HG03097 (cell line): ENCODE data around the gene MB.

Experiments
- ATAC-seq: cut with Tn5 transposase; IDR thresholded peaks from one replicate; pipeline ENCODE4 v1.9.1; 2021; ENCODE audit not compliant: unreplicated experiment, low FRiP score

The MB gene

DNA sequence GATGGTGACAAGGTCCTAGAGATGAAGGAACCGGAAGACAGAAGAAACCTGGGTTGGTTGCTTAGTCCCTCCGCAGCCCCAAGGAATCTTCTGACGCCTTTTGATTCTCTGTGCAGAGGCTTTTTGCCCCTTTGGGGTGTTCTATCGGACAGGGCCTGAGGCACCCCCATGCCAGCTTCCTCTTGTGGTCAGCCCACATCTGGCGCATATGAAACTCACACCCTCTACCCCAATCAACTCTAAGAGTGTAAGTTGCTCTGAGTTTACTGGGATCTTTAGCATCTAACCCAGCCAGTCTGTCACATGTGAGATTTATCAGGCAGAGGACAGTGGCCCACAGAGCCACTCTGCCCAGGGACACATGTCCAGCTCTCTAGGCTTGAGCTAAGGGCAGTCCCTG is 59.1 kb downstream of the MB start:
- ATAC-seq = no peak
